ENCODE measurements around the gene ZNF415. TPM values are rescaled to one million over a fixed set of nuclear protein-coding genes. Genes with fewer than 3 reads are reported as not detected.
"Not testable (repeated sequence)": the region's sequence is repeated elsewhere in the genome, so short reads cannot be mapped to it uniquely, and the experiment has no call there.

The ZNF415 gene
- total RNA-seq, 2 donors from 2014 or later = 1.1 to 3.2 TPM

DNA sequence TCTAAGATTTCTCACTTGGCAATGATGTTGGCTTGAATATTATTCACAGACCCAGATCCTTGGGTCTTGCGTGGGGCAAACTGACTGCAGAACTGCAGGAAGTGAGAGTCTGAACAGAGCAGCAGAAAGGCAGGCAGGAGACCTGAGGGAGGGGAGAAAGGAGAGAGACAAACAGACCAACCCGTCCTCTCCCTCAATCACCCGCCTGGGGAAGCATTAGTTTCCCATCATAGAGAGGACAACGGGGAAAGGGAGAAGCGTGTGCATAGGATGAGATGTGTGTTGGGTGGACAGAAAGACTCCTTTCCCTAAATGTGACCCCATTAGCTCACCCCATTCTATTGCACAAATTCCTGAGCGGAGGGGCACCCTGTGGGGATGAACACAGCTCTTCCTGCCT, 36.1 kb downstream of the ZNF415 start:
- not testable (repeated sequence) for H3K9me3 Mint-ChIP-seq; H3K27ac Mint-ChIP-seq; H3K36me3 Mint-ChIP-seq; H3K4me3 Mint-ChIP-seq; DNase-seq (ENCODE audit: low spot score); H3K27me3 Mint-ChIP-seq; ATAC-seq
- H3K4me1 Mint-ChIP-seq (ENCODE audit: low read depth in 2 of 2) = peaks cover 2 to 26% of the 10 kb centered on the region in 2 donors

DNA sequence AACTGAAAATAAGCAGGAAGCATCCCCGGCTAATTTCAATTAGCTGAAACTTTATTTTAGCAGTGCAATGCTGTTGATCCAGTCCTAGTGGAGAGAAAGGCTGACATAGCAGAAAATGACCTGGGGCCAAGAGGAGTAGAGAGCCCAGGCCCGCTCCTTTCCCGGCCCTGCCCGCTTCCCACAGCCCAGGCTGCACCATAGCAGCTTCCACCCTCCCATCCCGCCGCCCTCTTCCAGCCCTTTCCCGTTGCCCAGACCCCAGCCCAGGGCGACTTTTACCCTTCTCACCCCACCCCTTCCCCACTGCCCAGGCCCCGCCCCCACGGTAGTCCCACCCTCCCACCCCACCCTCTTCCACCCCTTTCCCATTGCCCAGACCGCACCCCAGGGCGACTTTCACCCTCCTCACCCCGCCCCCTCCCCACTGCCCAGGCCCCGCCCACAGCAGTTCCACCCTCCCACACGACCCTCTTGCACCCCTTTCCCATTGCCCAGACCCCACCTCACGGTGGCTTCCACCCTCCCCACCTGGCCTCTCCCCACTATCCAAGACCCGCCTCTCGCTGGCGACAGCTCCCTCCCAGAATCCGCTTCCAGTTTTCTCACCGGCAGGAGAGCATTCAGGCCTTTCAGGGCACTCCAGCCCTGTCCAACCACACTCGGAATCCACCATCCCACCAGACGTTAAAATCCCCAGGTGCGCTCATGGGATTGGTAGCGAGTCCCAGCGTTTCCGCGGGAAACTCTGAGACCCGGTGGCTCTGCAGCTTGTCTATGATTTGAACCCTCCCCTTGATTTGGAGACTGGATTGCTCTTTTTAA, 37.7 kb downstream of the ZNF415 start:
- Mint-ChIP-seq H3K36me3 (peaks cover 6% of the 10 kb centered on the region), H3K27me3 (no peaks in the 10 kb centered on the region), H3K4me1 (ENCODE audit: low read depth in 2 of 2) (peaks cover 5 to 31% of the 10 kb centered on the region in 2 donors), H3K9me3 (no peaks in the 10 kb centered on the region), H3K27ac (no peak overlapping the region), H3K4me3 (no peak overlapping the region)
- ATAC-seq = no peak
- DNase-seq (ENCODE audit: low spot score) = no peak

DNA sequence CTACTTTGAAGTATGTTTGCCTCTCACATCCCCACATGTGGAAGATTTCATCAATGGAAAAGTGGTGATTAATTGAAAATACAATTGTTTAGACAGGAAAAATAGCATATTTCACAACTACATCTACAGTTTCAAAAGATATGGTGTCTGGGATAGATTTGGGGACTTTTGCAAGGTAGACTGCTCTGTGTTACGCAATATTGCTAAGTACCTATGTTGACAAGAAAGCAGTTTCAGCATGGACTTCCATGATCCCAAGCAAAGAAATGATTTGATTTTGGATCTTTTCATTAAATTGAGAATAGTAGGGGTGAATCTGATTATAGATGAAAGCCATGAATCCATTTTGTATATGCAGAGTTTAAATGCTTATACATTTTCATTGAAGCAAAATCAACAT, 40.0 kb downstream of the ZNF415 start:
- H3K4me1 Mint-ChIP-seq (ENCODE audit: low read depth in 2 of 2) = peaks cover 10 to 26% of the 10 kb centered on the region in 2 donors
- H3K27me3 Mint-ChIP-seq = no peaks in the 10 kb centered on the region
- no peaks in the 10 kb centered on the region for H3K9me3 Mint-ChIP-seq
- H3K27ac Mint-ChIP-seq = no peak overlapping the region
- peaks cover 17% of the 10 kb centered on the region for H3K36me3 Mint-ChIP-seq
- no peak overlapping the region for H3K4me3 Mint-ChIP-seq
- ATAC-seq (no peak), DNase-seq (ENCODE audit: low spot score) (no peak)

DNA sequence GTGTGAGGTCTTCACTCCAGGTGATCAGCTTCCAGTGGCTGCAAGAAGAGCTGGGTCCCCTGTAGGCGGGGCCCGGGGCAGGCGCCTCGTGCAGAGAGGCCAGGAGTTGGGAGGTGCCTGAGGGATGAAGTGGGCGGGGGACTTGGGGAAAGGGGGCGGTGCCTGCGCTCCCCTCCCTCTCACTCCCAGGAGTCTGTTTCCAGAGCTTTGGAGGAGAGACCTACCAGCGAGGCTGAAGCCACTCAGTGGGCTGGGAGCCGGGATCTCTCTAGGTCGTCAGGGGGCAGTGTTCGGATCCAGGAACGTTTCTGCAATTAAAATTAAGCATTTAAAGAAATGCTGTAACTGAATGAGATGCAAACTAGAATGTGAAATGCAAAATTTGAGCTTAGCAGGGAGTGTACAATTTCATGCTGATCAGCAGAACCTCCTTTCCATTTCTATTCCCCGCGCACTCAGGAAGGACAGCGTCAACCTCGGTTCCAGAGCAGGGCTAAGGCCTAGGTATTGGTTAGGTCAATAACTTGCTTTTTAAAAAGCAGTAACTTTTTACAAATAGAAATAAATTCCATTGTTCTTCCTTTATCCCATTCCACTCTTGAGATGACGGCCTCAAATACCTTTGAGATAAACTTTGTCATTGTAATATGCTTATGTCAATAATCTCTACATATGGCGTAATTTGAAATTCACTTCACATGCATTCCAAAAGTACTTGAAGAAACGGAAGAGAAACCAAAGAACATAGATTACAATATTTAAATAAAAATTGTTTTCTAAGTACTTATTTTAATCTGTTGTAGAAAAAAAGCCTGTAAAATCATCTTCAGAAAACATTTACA, 41.1 kb downstream of the ZNF415 start:
- H3K27me3 Mint-ChIP-seq = no peaks in the 10 kb centered on the region
- H3K9me3 Mint-ChIP-seq = no peaks in the 10 kb centered on the region
- H3K4me1 Mint-ChIP-seq (ENCODE audit: low read depth in 2 of 2) = peaks cover 14 to 20% of the 10 kb centered on the region in 2 donors
- peaks cover 18% of the 10 kb centered on the region for H3K36me3 Mint-ChIP-seq
- H3K27ac Mint-ChIP-seq = no peak overlapping the region
- DNase-seq (ENCODE audit: low spot score) (no peak), ATAC-seq (no peak)
- no peak overlapping the region for H3K4me3 Mint-ChIP-seq

DNA sequence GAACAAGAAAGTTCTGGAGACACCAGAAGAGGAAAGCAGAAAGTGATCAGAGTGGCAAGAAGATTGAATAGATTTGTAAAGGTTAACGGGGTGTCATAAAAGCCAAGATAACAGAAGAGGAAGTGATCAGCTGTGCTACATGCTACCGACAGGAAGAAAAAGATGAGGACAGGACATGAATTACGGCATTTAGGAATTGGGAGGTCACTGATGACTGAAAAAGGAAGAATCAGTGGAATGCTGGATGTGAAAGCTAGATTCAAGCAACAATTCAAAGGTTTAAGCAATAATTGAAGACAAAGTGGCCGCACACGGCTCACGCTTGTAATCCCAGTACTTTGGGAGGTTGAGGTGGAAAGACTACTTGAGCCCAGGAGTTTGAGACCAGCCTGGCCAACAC, 44.6 kb downstream of the ZNF415 start:
- Mint-ChIP-seq H3K4me3 (no peak overlapping the region), H3K27me3 (no peaks in the 10 kb centered on the region)

DNA sequence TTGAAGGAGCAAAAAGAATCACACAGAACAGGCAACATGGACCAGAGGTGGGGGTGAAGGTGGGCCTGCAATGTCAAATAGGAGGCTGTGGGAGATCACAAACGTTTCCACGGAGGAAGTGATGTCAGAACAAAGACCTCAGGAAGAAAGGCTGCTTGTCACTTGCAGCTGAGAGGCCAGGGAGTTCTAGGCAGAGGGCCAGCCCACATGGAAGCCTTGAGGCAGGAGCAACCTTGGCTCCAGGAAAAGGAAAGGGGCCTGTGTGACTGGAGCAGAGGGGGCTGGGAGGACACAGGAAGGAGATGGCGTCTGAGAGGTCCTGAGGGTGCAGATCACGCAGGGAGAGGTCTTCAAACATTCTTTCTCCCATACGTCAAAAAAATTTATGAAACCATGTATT, 45.8 kb downstream of the ZNF415 start:
- no peaks in the 10 kb centered on the region for H3K9me3 Mint-ChIP-seq
- H3K27me3 Mint-ChIP-seq = no peaks in the 10 kb centered on the region
- H3K4me3 Mint-ChIP-seq = no peak overlapping the region
- peak overlapping the region in 1 of 2 donors; percentile 67 for H3K27ac Mint-ChIP-seq
- no peak for ATAC-seq
- peaks cover 14 to 15% of the 10 kb centered on the region in 2 donors for H3K4me1 Mint-ChIP-seq (ENCODE audit: low read depth in 2 of 2)
- DNase-seq (ENCODE audit: low spot score) = no peak
- H3K36me3 Mint-ChIP-seq = peaks cover 39% of the 10 kb centered on the region

More for the DNA sequence above, 44.6 kb downstream of the ZNF415 start:
- peaks cover 35% of the 10 kb centered on the region for H3K36me3 Mint-ChIP-seq
- no peak for DNase-seq (ENCODE audit: low spot score)
- ATAC-seq = no peak
- no peaks in the 10 kb centered on the region for H3K9me3 Mint-ChIP-seq
- no peak overlapping the region for H3K27ac Mint-ChIP-seq
- peaks cover 14 to 15% of the 10 kb centered on the region in 2 donors for H3K4me1 Mint-ChIP-seq (ENCODE audit: low read depth in 2 of 2)

DNA sequence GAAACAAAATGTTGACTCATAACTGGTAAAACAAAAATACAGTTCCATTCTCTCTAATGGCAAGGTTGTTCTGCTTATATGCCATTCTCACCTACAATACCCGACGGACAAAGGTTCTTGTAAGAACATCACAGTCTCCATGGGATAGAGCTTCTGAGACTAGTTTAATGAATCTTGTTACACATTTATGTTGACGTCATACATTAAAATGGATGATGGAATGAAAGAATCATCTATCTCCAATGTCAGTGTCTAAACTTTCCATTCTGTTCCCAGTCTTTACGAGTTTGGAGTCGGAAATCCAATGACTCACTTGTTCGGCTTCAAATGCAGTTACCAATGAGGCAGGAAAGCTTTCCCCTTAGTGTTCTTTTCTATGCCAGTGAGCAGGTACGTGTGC, 47.2 kb downstream of the ZNF415 start:
- Mint-ChIP-seq H3K27me3 (no peaks in the 10 kb centered on the region), H3K27ac (no peak overlapping the region), H3K36me3 (peaks cover 52% of the 10 kb centered on the region), H3K9me3 (peaks cover 5% of the 10 kb centered on the region), H3K4me3 (no peak overlapping the region), H3K4me1 (ENCODE audit: low read depth in 2 of 2) (peaks cover 16 to 20% of the 10 kb centered on the region in 2 donors)
- no peak for ATAC-seq
- DNase-seq (ENCODE audit: low spot score) = no peak

DNA sequence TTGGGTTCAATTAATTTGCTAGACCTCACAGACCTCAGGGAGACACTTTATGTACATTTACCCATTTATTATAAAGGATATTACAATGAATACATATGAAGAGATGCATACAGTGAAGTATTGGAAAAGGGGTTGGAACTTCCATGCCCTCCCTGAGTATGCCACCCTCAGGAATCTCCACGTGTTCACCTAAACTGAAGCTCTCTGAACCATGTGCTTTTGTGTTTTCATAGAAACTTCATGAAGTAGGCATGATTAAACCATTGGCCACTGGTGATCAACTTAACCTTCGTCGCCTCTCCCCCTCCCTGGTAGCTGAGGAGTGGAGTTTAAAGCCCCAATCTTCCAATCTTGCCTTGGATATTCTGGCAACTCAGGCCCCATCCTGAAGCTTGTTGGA, 49.8 kb downstream of the ZNF415 start:
- H3K27me3 Mint-ChIP-seq = no peaks in the 10 kb centered on the region
- no peak overlapping the region for H3K4me3 Mint-ChIP-seq
- peaks cover 8% of the 10 kb centered on the region for H3K9me3 Mint-ChIP-seq
- ATAC-seq (no peak), DNase-seq (ENCODE audit: low spot score) (no peak)
- H3K27ac Mint-ChIP-seq = no peak overlapping the region
- peaks cover 58% of the 10 kb centered on the region for H3K36me3 Mint-ChIP-seq
- H3K4me1 Mint-ChIP-seq (ENCODE audit: low read depth in 2 of 2) = peaks cover 13 to 15% of the 10 kb centered on the region in 2 donors

DNA sequence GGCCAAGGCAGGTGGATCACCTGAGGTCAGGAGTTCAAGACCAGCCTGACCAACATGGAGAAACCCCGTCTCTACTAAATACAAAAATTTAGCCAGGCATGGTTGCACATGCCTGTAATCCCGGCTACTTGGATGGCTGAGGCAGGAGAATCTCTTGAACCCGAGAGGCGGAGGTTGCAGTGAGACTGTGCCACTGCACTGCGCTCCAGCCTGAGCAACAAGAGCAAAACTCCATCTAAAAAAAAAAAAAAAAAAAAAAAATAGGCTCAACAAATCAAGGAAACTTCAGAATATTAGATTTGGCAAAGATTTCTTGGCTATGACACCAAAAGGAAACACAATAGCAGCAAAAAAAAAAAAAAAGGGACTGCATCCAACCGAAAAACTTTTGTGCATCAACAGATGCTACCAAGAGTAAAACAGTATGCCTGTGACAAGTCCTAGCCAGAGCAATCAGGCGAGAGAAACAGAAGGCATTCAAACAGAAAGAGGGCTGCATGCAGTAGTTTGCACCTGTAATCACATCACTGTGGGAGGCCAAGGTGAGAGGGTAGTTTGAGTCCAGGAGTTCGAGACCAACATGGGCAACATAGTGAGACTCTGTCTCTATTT, 53.3 kb downstream of the ZNF415 start:
- Mint-ChIP-seq H3K4me1 (ENCODE audit: low read depth in 2 of 2) (peaks cover 9 to 17% of the 10 kb centered on the region in 2 donors), H3K4me3 (no peak overlapping the region), H3K36me3 (peaks cover 71% of the 10 kb centered on the region), H3K27me3 (no peaks in the 10 kb centered on the region), H3K27ac (no peak overlapping the region), H3K9me3 (peaks cover 8% of the 10 kb centered on the region)
- DNase-seq (ENCODE audit: low spot score) (no peak), ATAC-seq (no peak)

DNA sequence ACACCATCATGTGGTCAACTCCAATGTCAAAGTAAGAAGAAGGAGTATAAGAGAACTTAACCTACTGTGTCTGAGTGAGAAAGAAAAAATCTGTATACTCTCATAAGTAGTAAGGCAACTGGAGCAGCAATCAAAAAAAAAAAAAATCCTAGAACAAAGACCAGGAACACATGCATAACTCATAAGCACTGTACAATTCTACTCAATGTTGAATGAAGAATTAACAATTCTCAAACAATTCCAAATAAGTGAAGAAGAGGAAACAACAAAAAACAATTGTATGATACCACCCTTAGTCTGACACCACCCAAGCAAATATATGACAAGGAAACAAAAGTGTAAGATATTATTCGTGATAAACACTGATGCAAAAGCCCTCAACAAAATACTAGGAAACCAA, 54.0 kb downstream of the ZNF415 start:
- Mint-ChIP-seq H3K9me3 (peaks cover 8% of the 10 kb centered on the region), H3K27ac (no peak overlapping the region)
- ATAC-seq = no peak

DNA sequence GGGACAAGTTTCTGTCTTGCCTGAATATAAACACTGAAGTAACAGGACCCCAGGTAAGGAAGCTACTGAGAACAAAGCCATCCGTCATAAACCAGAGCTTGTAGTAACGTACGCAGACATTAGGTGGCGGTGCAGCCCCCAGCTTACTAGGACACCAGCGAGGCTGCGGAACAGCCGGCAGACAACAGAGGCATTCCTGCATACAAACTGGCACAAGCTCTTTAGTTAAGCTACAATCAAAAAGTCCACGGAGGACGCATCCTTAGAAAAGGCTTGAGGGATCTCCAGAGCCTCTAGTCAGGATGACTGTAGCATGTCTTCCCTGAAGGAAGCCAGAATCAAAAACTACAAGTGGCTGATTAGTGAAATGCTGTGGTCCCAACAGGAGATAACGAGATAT, 55.7 kb downstream of the ZNF415 start:
- H3K36me3 Mint-ChIP-seq = peaks cover 78% of the 10 kb centered on the region
- no peak overlapping the region for H3K27ac Mint-ChIP-seq
- peaks cover 11% of the 10 kb centered on the region for H3K9me3 Mint-ChIP-seq
- DNase-seq (ENCODE audit: low spot score) = no peak
- no peaks in the 10 kb centered on the region for H3K27me3 Mint-ChIP-seq
- H3K4me1 Mint-ChIP-seq (ENCODE audit: low read depth in 2 of 2) = peaks cover 9 to 17% of the 10 kb centered on the region in 2 donors
- no peak overlapping the region for H3K4me3 Mint-ChIP-seq
- ATAC-seq = no peak

More for the DNA sequence above, 54.0 kb downstream of the ZNF415 start:
- no peak overlapping the region for H3K4me3 Mint-ChIP-seq
- DNase-seq (ENCODE audit: low spot score) = no peak
- H3K36me3 Mint-ChIP-seq = peaks cover 72% of the 10 kb centered on the region
- H3K4me1 Mint-ChIP-seq (ENCODE audit: low read depth in 2 of 2) = peaks cover 9 to 17% of the 10 kb centered on the region in 2 donors
- no peaks in the 10 kb centered on the region for H3K27me3 Mint-ChIP-seq

DNA sequence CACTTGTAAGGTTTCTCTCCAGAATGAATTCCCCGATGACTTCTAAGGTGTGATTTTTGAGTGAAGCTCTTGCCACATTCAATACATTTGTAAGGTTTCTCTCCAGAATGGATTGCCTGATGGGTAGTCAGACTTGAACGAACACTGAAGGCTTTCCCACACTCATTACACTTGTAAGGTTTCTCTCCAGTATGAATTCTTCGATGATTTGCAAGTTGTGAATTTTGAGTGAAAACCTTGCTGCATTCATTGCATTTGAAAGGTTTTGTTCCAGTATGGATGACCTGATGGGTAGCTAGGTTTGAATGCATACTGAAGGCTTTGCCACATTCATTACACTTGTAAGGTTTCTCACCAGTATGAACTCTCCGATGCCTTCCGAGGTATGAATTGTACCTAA, 63.9 kb downstream of the ZNF415 start:
- Mint-ChIP-seq H3K27ac (no peak overlapping the region), H3K4me3 (no peak overlapping the region), H3K9me3 (peaks cover 39% of the 10 kb centered on the region), H3K4me1 (ENCODE audit: low read depth in 2 of 2) (no peaks in the 10 kb centered on the region), H3K27me3 (no peaks in the 10 kb centered on the region), H3K36me3 (peaks cover 60% of the 10 kb centered on the region)
- ATAC-seq = no peak
- DNase-seq (ENCODE audit: low spot score) = no peak

DNA sequence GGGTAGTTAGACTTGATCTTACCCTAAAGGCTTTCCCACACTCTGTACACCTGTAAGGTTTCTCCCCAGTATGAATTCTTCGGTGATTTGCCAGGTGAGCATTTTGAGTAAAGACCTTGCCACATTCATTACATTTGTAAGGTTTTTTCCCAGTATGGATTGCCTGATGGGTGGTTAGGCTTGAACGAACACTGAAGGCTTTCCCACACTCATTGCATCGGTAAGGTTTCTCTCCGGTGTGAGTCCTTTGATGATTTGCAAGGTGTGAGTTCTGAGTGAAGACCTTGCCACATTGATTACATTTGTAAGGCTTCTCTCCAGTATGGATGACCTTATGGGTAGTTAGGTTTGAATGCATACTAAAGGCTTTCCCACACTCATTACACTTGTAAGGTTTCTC, 64.5 kb downstream of the ZNF415 start:
- no peaks in the 10 kb centered on the region for H3K27me3 Mint-ChIP-seq
- H3K9me3 Mint-ChIP-seq = peaks cover 38% of the 10 kb centered on the region
- ATAC-seq (no peak), DNase-seq (ENCODE audit: low spot score) (no peak)
- no peak overlapping the region for H3K4me3 Mint-ChIP-seq
- H3K27ac Mint-ChIP-seq = no peak overlapping the region
- H3K4me1 Mint-ChIP-seq (ENCODE audit: low read depth in 2 of 2) = no peaks in the 10 kb centered on the region
- H3K36me3 Mint-ChIP-seq = peaks cover 57% of the 10 kb centered on the region
